K562 (cell line): ENCODE measurements around the gene FZD8.

Experiments used
- BRCA1 ChIP-seq, 2 experiments: fragments of 450-650 bp in 1 of 2; sonication (generic) in 1 of 2; formaldehyde crosslinking in 1 of 2; IDR thresholded peaks; 2 replicates each; pipeline versions ENCODE4 v1.5.0 to v1.6.1; 2017 to 2020; ENCODE audit warnings: mild to moderate bottlenecking in 1 of 2, missing genetic modification reagents in 1 of 2
- MAX ChIP-seq: sonication (generic); formaldehyde crosslinking; IDR thresholded peaks from 2 replicates; pipeline ENCODE4 v1.9.0; 2022; ENCODE audit warnings: mild to moderate bottlenecking, missing genetic modification reagents
- NR2F6 ChIP-seq: fragments of 450-650 bp; formaldehyde crosslinking; IDR thresholded peaks from 2 replicates; pipeline ENCODE4 v1.4.0; 2020; ENCODE audit warnings: mild to moderate bottlenecking
- POLR2A ChIP-seq: fragments of 450-650 bp; conservative IDR thresholded peaks from 2 replicates; pipeline ENCODE4 v1.6.1; 2016
- YY1 ChIP-seq, 3 experiments: IDR thresholded peaks; 2 replicates each; pipeline ENCODE4 v1.6.1; 2011; ENCODE audit warnings: low read length in 2 of 3, mild to moderate bottlenecking in 2 of 3, moderate library complexity in 2 of 3, borderline replicate concordance in 1 of 3, control low read depth in 1 of 3, low read depth in 1 of 3; ENCODE audit not compliant: insufficient read depth in 3 of 3, insufficient replicate concordance in 2 of 3, control insufficient read depth in 1 of 3, insufficient read length in 1 of 3; ENCODE audit errors: extremely low read depth in 1 of 3
- ZNF121 ChIP-seq: sonication (generic); formaldehyde crosslinking; conservative IDR thresholded peaks from 2 replicates; pipeline ENCODE4 v1.8.0; 2022; ENCODE audit warnings: missing genetic modification reagents
- ZNF224 ChIP-seq: sonication (generic); formaldehyde crosslinking; IDR thresholded peaks from 2 replicates; pipeline ENCODE4 v1.8.0; 2022; ENCODE audit warnings: mild to moderate bottlenecking, missing genetic modification reagents

GRCh38 chr10:35613597-35614226 is 28.4 kb downstream of the FZD8 start:
- no peak for TF ChIP-seq MAX (CRISPR knock-in tag)
- no peak for TF ChIP-seq BRCA1 (IDR thresholded peaks at IDR 0.05)
- TF ChIP-seq BRCA1 (CRISPR knock-in tag; IDR thresholded peaks at IDR 0.05): no peak
- no peak for TF ChIP-seq POLR2A
- TF ChIP-seq ZNF121: no peak
- TF ChIP-seq NR2F6 (CRISPR knock-in tag): no peak
- no peak for TF ChIP-seq YY1 (IDR thresholded peaks at IDR 0.05; ENCODE audit: borderline replicate concordance in 1 of 3, control insufficient read depth in 1 of 3, extremely low read depth in 1 of 3, insufficient read depth in 3 of 3, insufficient read length in 1 of 3, insufficient replicate concordance in 2 of 3, low read depth in 1 of 3, low read length in 2 of 3)
- no peak for TF ChIP-seq ZNF224 (CRISPR knock-in tag)
